HG03354 (cell line): ENCODE data around the gene UBAC2.

Experiments
- ATAC-seq: cut with Tn5 transposase; IDR thresholded peaks from one replicate; pipeline ENCODE4 v1.9.1; 2021; ENCODE audit warnings: mild to moderate bottlenecking; ENCODE audit not compliant: unreplicated experiment, poor library complexity, severe bottlenecking

The UBAC2 gene

GRCh38 chr13:99303863-99304521 is 103.3 kb downstream of the UBAC2 start:
- ATAC-seq, result no peak

GRCh38 chr13:99304541-99304940 is 103.9 kb downstream of the UBAC2 start:
- ATAC-seq, result no peak

GRCh38 chr13:99305158-99305557 is 104.5 kb downstream of the UBAC2 start:
- no peak for ATAC-seq

- no peak for ATAC-seq
Observed at GRCh38 chr13:99305566-99305965, 104.9 kb downstream of the UBAC2 start.

GRCh38 chr13:99307247-99307646 is 106.6 kb downstream of the UBAC2 start, which contains the start of gene GPR183:
Gene GPR183, minus strand, starts transcription at chr13:99307399. Its CDS starts 11,254 bp downstream, at chr13:99296145.
- ATAC-seq, result peak; percentile 66

- peak; percentile 48 for ATAC-seq
Observed at GRCh38 chr13:99307648-99308339, 107.1 kb downstream of the UBAC2 start.

GRCh38 chr13:99308471-99309087 is 107.9 kb downstream of the UBAC2 start:
- no peak for ATAC-seq

GRCh38 chr13:99310382-99311031 is 109.9 kb downstream of the UBAC2 start:
- peak; percentile 41 for ATAC-seq

- ATAC-seq, result no peak
Observed at GRCh38 chr13:99311137-99311536, 110.5 kb downstream of the UBAC2 start.

GRCh38 chr13:99311748-99312492 is 111.3 kb downstream of the UBAC2 start:
- no peak for ATAC-seq

GRCh38 chr13:99312493-99312883 is 111.8 kb downstream of the UBAC2 start:
- no peak for ATAC-seq

- ATAC-seq, result no peak
Observed at GRCh38 chr13:99313501-99313900, 112.8 kb downstream of the UBAC2 start.

- ATAC-seq, result no peak
Observed at GRCh38 chr13:99313941-99314340, 113.3 kb downstream of the UBAC2 start.

GRCh38 chr13:99314640-99315176 is 114.1 kb downstream of the UBAC2 start:
- no peak for ATAC-seq

GRCh38 chr13:99315186-99315585 is 114.5 kb downstream of the UBAC2 start:
- no peak for ATAC-seq

GRCh38 chr13:99316224-99316623 is 115.6 kb downstream of the UBAC2 start:
- no peak for ATAC-seq

GRCh38 chr13:99316657-99317256 is 116.1 kb downstream of the UBAC2 start:
- ATAC-seq, result no peak

- ATAC-seq, result no peak
Observed at GRCh38 chr13:99320693-99321481, 120.2 kb downstream of the UBAC2 start.
